ENCODE results near the gene KIF26A. TPM values are rescaled to one million over a fixed set of nuclear protein-coding genes. Genes with fewer than 3 reads are reported as not detected.
A peak's percentile ranks its signal among the peaks of the same experiment; 100 is the strongest.

The KIF26A gene
- total RNA-seq, 1 experiment from 2014 or later: 3.1 TPM

DNA sequence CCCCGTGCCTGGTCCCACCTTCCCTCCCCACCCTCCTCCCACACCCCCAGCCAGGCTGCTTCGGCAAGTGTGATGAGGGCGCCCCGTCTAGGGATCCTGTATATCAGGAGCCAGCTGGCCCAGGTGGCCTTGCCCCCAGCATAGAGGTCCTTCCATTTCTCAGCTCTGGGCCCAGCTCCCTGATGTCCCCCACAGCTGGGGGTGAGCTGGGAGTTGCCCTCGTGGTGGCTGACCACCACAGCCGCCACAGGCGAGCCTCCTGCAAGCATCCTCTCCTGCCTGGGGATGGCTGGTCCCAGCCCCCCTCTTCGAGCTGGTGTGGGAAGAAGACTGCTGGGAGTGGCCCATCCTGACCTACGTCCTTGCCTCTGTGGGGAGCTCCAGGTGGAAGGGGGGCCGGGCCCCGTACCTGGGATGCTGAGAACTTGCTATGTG lies 45.4 kb upstream of the KIF26A start:
- H3K36me3 ChIP-seq (ENCODE audit: low read depth, low read length): no peaks in the 10 kb centered on the region
- no peak overlapping the region for H3K4me3 ChIP-seq (ENCODE audit: low read length)
- no peaks in the 10 kb centered on the region for H3K4me1 ChIP-seq (ENCODE audit: insufficient read depth, low read length)
- H3K9me2 ChIP-seq (replicated peaks; ENCODE audit: low read length): no peaks in the 10 kb centered on the region
- ATAC-seq (no peak), DNase-seq (no peak)
- no peaks in the 10 kb centered on the region for H3K27me3 ChIP-seq (ENCODE audit: low read length)
- H3K9ac ChIP-seq (ENCODE audit: low read length): no peak overlapping the region
- H3K79me2 ChIP-seq (ENCODE audit: low read length): no peaks in the 10 kb centered on the region
- intact Hi-C loops (cut with micrococcal nuclease): no loop called here
- no peak overlapping the region for H3K27ac ChIP-seq (ENCODE audit: low read length)
- BruUV-seq (replicated peaks): no TSS peak
- H3K4me2 ChIP-seq (ENCODE audit: low read length): no peak overlapping the region
- H3K9me3 ChIP-seq (ENCODE audit: low read length): no peaks in the 10 kb centered on the region
- POLR2A ChIA-PET (ENCODE audit: unreplicated experiment): no interaction called here
- no peaks in the 10 kb centered on the region for H4K20me1 ChIP-seq (ENCODE audit: low read length)
- H3F3A ChIP-seq (ENCODE audit: low read length, unreplicated experiment): no peaks in the 10 kb centered on the region
- no peak for TF ChIP-seq EZH2 (IDR thresholded peaks at IDR 0.05; ENCODE audit: low read length, unreplicated experiment)
- TF ChIP-seq EZH2phosphoT487 (IDR thresholded peaks at IDR 0.05; ENCODE audit: borderline replicate concordance, low read length): no peak
- TF ChIP-seq, protein P1, sequence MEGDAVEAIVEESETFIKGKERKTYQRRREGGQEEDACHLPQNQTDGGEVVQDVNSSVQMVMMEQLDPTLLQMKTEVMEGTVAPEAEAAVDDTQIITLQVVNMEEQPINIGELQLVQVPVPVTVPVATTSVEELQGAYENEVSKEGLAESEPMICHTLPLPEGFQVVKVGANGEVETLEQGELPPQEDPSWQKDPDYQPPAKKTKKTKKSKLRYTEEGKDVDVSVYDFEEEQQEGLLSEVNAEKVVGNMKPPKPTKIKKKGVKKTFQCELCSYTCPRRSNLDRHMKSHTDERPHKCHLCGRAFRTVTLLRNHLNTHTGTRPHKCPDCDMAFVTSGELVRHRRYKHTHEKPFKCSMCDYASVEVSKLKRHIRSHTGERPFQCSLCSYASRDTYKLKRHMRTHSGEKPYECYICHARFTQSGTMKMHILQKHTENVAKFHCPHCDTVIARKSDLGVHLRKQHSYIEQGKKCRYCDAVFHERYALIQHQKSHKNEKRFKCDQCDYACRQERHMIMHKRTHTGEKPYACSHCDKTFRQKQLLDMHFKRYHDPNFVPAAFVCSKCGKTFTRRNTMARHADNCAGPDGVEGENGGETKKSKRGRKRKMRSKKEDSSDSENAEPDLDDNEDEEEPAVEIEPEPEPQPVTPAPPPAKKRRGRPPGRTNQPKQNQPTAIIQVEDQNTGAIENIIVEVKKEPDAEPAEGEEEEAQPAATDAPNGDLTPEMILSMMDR (conservative IDR thresholded peaks at IDR 0.05; ENCODE audit: low read depth, low read length): no peak
- no peak overlapping the region for H2AFZ ChIP-seq (ENCODE audit: low read length)
- CTCF ChIA-PET: no interaction called here

DNA sequence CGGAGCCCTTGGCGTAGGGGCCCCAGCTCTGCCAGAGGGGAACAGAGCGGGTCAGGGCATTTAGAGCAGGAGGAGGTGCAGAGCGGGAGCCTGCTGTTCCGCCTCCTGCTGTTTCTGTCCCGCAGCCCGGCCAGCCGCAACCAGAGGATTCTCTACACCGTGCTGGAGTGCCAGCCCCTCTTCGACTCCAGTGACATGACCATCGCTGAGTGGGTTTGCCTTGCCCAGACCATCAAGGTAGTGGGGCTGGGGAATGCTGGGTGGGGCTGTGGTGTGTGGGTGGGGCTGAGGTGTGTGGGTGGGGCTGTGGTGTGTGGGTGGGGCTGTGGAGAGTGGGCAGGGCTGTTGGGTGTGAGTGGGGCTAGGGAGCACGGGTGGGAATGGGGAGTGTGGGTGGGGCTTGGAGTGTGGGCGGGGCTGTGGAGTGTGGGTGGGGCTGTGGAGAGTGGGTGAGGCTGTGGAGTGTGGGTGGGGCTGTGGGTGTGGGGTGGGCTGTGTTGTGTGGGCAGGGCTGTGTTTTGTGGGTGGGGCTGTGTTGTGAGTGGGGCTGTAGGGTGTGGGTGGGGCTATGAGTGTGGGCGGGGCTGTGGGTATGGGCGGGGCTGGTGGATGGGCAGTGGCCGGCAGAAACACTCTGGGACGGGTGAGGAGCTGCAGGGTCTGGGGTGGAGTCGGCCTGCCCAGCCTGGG lies 44.9 kb upstream of the KIF26A start:
- no peaks in the 10 kb centered on the region for H4K20me1 ChIP-seq (ENCODE audit: low read length)
- no peaks in the 10 kb centered on the region for H3K36me3 ChIP-seq (ENCODE audit: low read depth, low read length)
- no peaks in the 10 kb centered on the region for H3K9me2 ChIP-seq (replicated peaks; ENCODE audit: low read length)
- DNase-seq: peak; percentile 23
- H3K9ac ChIP-seq (ENCODE audit: low read length): no peak overlapping the region
- H3K79me2 ChIP-seq (ENCODE audit: low read length): no peaks in the 10 kb centered on the region
- H3K4me2 ChIP-seq (ENCODE audit: low read length): peak overlapping the region; percentile 63; the same call in 1 of the 2 replicates
- H3K27ac ChIP-seq (ENCODE audit: low read length): no peak overlapping the region
- H2AFZ ChIP-seq (ENCODE audit: low read length): no peak overlapping the region
- H3K4me1 ChIP-seq (ENCODE audit: insufficient read depth, low read length): no peaks in the 10 kb centered on the region
- no peaks in the 10 kb centered on the region for H3K9me3 ChIP-seq (ENCODE audit: low read length)
- ChIA-PET POLR2A (ENCODE audit: unreplicated experiment) (no interaction called here), CTCF (no interaction called here)
- TF ChIP-seq EZH2phosphoT487 (IDR thresholded peaks at IDR 0.05; ENCODE audit: borderline replicate concordance, low read length): no peak
- BruUV-seq (replicated peaks): no TSS peak
- no peaks in the 10 kb centered on the region for H3F3A ChIP-seq (ENCODE audit: low read length, unreplicated experiment)
- H3K27me3 ChIP-seq (ENCODE audit: low read length): no peaks in the 10 kb centered on the region
- H3K4me3 ChIP-seq (ENCODE audit: low read length): no peak overlapping the region
- ATAC-seq: peak; percentile 36; the same call in 1 of the 2 replicates
- intact Hi-C loops (cut with micrococcal nuclease): loop anchor here (2.0 kb wide), 1 partner anchor 37 kb away; no protein-coding TSS in a partner anchor

DNA sequence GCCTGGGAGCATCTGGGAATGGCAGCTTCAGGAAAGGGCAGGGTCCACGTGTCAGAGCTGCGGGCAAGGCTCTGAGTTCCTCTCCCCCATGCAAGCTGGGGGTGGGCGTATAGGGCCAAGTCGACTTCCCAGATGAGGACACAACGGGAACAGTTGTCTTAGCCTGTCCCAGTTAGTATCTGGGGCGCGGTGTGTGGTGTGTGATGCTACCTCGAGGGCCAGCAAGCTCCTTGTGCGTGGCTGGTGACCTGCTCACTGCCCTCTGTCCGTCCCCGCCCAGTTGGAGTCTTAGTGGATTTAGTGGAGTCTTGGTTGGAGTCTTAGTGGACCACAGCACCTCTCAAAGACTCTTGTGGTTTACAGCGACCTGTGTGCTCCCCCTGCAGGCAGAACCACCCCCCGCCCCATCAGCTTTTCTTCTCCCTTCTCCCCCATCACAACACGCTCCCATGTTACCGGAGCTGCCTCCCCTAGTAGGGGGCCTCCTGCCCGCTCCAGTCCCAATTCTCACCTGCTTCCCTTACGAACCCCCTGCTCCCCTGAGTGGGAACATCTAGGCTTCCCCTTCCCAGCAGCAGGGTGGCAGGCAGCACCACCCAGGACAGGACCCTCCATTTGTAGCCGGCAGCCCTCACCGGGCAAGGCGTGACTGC lies 44.2 kb upstream of the KIF26A start:
- Histone ChIP-seq H3K27me3 (ENCODE audit: low read length) (no peaks in the 10 kb centered on the region), H2AFZ (ENCODE audit: low read length) (0 out of 2 replicates have a peak overlapping the region, but pooled peaks have one; percentile 52), H3K9ac (ENCODE audit: low read length) (no peak overlapping the region), H3K9me2 (replicated peaks; ENCODE audit: low read length) (no peaks in the 10 kb centered on the region), H3K36me3 (ENCODE audit: low read depth, low read length) (no peaks in the 10 kb centered on the region), H4K20me1 (ENCODE audit: low read length) (no peaks in the 10 kb centered on the region), H3K4me3 (ENCODE audit: low read length) (no peak overlapping the region), H3K4me2 (ENCODE audit: low read length) (peak overlapping the region; percentile 63; the same call in 1 of the 2 replicates), H3K27ac (ENCODE audit: low read length) (no peak overlapping the region), H3K9me3 (ENCODE audit: low read length) (no peaks in the 10 kb centered on the region), H3F3A (ENCODE audit: low read length, unreplicated experiment) (no peaks in the 10 kb centered on the region), H3K79me2 (ENCODE audit: low read length) (no peaks in the 10 kb centered on the region), H3K4me1 (ENCODE audit: insufficient read depth, low read length) (no peaks in the 10 kb centered on the region)
- ChIA-PET POLR2A (ENCODE audit: unreplicated experiment) (no interaction called here), CTCF (interaction anchor here (0.6 to 1.1 kb wide), 2 partner anchors 16 to 47 kb away, joined by 6 to 7 read pairs; no protein-coding TSS in a partner anchor)
- intact Hi-C loops (cut with micrococcal nuclease): loop anchor here (2.0 kb wide), 1 partner anchor 37 kb away; no protein-coding TSS in a partner anchor
- no TSS peak for BruUV-seq (replicated peaks)
- DNase-seq (no peak), ATAC-seq (no peak)
- TF ChIP-seq, protein P1 (conservative IDR thresholded peaks at IDR 0.05; ENCODE audit: low read depth, low read length): no peak
- no peak for TF ChIP-seq EZH2phosphoT487 (IDR thresholded peaks at IDR 0.05; ENCODE audit: borderline replicate concordance, low read length)
